ENCODE results near the gene ATG101.

GRCh38 chr12:52023976-52024688, 45.6 kb upstream of the ATG101 start:
- TF ChIP-seq CTCF (IDR thresholded peaks at IDR 0.05) = no peak
- no peak for TF ChIP-seq EZH2 (IDR thresholded peaks at IDR 0.05)

All from neural progenitor cell (in vitro differentiated cells).